Measurements from ENCODE around the gene SGIP1. TPM values are rescaled to one million over a fixed set of nuclear protein-coding genes. Genes with fewer than 3 reads are reported as not detected.

The SGIP1 gene
- total RNA-seq, 1 donor from 2014 or later: 32.8 TPM

DNA sequence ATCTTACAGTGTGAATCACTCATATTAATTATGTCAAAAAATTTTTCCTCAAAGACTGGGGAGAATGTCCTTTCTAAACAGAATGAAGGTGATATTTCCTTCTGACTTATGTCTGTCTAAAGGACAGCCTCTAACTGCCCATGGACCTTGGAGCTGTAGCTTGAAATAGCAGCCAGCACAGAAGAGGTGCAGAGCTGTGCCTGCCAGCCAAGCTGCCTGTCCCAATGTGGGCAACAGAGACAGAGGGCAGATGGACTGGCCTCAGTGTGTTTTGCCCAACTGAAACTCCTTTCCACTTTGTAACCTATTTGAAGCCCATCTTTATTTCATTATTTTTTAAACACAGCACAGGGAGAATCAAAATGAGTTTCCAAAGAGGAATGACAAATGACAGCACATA is 120.7 kb downstream of the SGIP1 start:
- H3K4me3 Mint-ChIP-seq (ENCODE audit: unreplicated experiment): no peak overlapping the region
- H3K27ac Mint-ChIP-seq (ENCODE audit: unreplicated experiment): no peak overlapping the region
- H3K4me1 Mint-ChIP-seq (ENCODE audit: unreplicated experiment): no peaks in the 10 kb centered on the region
- no peaks in the 10 kb centered on the region for H3K9me3 Mint-ChIP-seq (ENCODE audit: unreplicated experiment)
- no peaks in the 10 kb centered on the region for H3K36me3 Mint-ChIP-seq (ENCODE audit: low read depth, unreplicated experiment)
- DNase-seq (ENCODE audit: low spot score): no peak
- TF ChIP-seq, protein P1, sequence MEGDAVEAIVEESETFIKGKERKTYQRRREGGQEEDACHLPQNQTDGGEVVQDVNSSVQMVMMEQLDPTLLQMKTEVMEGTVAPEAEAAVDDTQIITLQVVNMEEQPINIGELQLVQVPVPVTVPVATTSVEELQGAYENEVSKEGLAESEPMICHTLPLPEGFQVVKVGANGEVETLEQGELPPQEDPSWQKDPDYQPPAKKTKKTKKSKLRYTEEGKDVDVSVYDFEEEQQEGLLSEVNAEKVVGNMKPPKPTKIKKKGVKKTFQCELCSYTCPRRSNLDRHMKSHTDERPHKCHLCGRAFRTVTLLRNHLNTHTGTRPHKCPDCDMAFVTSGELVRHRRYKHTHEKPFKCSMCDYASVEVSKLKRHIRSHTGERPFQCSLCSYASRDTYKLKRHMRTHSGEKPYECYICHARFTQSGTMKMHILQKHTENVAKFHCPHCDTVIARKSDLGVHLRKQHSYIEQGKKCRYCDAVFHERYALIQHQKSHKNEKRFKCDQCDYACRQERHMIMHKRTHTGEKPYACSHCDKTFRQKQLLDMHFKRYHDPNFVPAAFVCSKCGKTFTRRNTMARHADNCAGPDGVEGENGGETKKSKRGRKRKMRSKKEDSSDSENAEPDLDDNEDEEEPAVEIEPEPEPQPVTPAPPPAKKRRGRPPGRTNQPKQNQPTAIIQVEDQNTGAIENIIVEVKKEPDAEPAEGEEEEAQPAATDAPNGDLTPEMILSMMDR (IDR thresholded peaks at IDR 0.05; ENCODE audit: unreplicated experiment): no peak
- H3K27me3 Mint-ChIP-seq (ENCODE audit: unreplicated experiment): peaks cover 3% of the 10 kb centered on the region

DNA sequence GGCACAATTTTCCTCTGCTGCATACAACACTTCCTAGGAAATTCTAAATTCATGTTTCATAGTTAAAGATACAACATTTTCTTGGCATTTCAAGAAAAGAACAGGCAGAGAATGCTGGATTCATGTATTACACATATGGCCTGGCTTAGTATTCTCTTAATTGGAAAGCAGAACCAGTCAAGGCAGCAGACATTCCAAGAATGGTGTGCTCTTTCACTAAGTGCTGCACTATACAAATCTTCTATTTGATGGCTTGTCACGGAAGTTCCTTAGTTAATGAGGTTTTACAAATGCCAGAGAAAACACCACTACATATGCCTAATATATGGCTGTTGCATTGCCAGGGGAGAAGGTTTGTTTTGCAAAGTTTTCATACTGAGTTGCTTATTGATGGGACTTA is 137.5 kb downstream of the SGIP1 start:
- Mint-ChIP-seq H3K27me3 (ENCODE audit: unreplicated experiment) (no peaks in the 10 kb centered on the region), H3K27ac (ENCODE audit: unreplicated experiment) (no peak overlapping the region), H3K4me3 (ENCODE audit: unreplicated experiment) (no peak overlapping the region), H3K4me1 (ENCODE audit: unreplicated experiment) (peaks cover 4% of the 10 kb centered on the region), H3K36me3 (ENCODE audit: low read depth, unreplicated experiment) (no peaks in the 10 kb centered on the region), H3K9me3 (ENCODE audit: unreplicated experiment) (no peaks in the 10 kb centered on the region)
- TF ChIP-seq, protein P1 (IDR thresholded peaks at IDR 0.05; ENCODE audit: unreplicated experiment): no peak
- DNase-seq (ENCODE audit: low spot score): no peak

DNA sequence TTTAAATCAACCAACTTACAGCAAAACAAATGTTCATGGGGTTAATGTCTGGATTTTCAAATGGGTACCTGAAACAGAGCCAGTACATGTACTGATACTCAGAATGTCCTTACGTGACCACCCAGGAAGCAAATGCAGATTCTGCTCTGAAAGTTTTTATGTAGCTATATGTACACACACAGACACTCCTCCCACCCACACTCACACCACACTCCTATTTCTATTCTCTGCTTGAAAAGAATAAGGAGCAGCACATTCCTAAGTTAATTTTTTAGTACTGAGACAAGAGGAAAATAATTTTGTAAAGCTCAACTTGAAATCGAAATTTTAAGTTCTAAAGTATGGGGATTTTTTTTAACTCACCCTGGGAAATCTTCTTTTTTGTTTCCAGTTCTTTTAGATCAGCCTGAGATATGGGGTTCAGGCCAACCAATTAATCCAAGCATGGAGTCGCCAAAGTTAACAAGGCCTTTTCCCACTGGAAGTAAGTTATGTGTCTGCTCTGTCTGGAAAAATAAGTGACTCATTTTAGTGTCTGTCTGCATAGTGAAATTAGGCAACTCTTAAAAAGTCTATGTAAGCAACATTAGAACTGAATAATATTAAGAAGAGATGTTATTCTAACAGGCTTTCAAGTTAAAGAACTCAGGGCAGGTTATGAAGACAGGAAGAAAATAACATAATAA is 142.8 kb downstream of the SGIP1 start:
- no peak for DNase-seq (ENCODE audit: low spot score)
- H3K36me3 Mint-ChIP-seq (ENCODE audit: low read depth, unreplicated experiment): no peaks in the 10 kb centered on the region
- H3K27ac Mint-ChIP-seq (ENCODE audit: unreplicated experiment): no peak overlapping the region
- peaks cover 2% of the 10 kb centered on the region for H3K27me3 Mint-ChIP-seq (ENCODE audit: unreplicated experiment)
- H3K9me3 Mint-ChIP-seq (ENCODE audit: unreplicated experiment): no peaks in the 10 kb centered on the region
- H3K4me1 Mint-ChIP-seq (ENCODE audit: unreplicated experiment): peaks cover 4% of the 10 kb centered on the region
- no peak overlapping the region for H3K4me3 Mint-ChIP-seq (ENCODE audit: unreplicated experiment)
- TF ChIP-seq, protein P1 (IDR thresholded peaks at IDR 0.05; ENCODE audit: unreplicated experiment): no peak

DNA sequence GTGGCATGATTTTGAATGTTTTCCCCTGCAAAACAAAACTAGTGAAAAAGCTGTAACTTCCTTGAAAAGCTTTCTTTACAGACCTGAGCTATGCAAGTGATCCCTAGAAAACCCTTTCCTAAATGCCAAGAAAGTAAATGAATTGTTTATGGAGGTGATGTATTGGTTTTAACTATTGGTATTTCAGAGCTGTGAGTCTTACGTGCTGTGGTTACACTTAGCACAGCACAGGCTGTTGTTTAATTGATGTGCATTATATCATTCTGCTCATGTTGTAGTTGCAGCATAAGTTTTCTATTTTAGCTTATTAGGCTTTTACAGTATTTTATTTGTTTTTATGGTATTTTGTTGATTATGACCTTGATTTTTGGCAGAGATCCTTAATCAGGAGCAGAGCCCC is 144.2 kb downstream of the SGIP1 start:
- no peak for DNase-seq (ENCODE audit: low spot score)
- Mint-ChIP-seq H3K4me1 (ENCODE audit: unreplicated experiment) (peaks cover 4% of the 10 kb centered on the region), H3K27me3 (ENCODE audit: unreplicated experiment) (peaks cover 2% of the 10 kb centered on the region), H3K4me3 (ENCODE audit: unreplicated experiment) (no peak overlapping the region), H3K36me3 (ENCODE audit: low read depth, unreplicated experiment) (no peaks in the 10 kb centered on the region), H3K27ac (ENCODE audit: unreplicated experiment) (no peak overlapping the region), H3K9me3 (ENCODE audit: unreplicated experiment) (no peaks in the 10 kb centered on the region)
- TF ChIP-seq, protein P1 (IDR thresholded peaks at IDR 0.05; ENCODE audit: unreplicated experiment): no peak

DNA sequence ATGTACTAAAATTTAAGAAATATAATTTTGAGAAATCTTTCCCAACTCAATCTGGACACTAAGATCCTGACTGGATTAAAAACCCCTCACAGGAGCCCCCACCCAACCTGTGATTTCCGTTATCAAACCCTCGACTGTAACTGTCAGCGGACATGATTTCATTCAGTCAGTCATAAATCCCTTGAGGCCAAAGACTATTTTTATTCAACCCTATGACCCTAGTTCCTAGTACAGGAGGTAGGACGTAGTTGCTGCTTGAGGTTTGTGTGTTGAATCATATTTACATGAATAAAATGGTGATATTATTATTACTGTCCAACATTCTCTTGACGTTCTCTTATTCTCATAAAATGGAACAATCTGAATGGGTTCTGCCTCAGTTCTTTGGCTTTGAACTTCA is 145.2 kb downstream of the SGIP1 start:
- Mint-ChIP-seq H3K4me3 (ENCODE audit: unreplicated experiment) (no peak overlapping the region), H3K4me1 (ENCODE audit: unreplicated experiment) (peaks cover 4% of the 10 kb centered on the region), H3K27ac (ENCODE audit: unreplicated experiment) (no peak overlapping the region), H3K9me3 (ENCODE audit: unreplicated experiment) (no peaks in the 10 kb centered on the region), H3K27me3 (ENCODE audit: unreplicated experiment) (peaks cover 2% of the 10 kb centered on the region), H3K36me3 (ENCODE audit: low read depth, unreplicated experiment) (no peaks in the 10 kb centered on the region)
- DNase-seq (ENCODE audit: low spot score): no peak
- TF ChIP-seq, protein P1 (IDR thresholded peaks at IDR 0.05; ENCODE audit: unreplicated experiment): no peak

All from endothelial cell (in vitro differentiated cells).